GM21515 (cell line): ENCODE measurements around the gene FIBCD1.

ENCODE experiments used
- ATAC-seq: cut with Tn5 transposase; IDR thresholded peaks from one replicate; pipeline ENCODE4 v1.9.1; 2021; ENCODE audit not compliant: unreplicated experiment

FIBCD1 gene

GRCh38 chr9:130862747-130863146, 76.3 kb downstream of the FIBCD1 start:
- ATAC-seq: no peak

GRCh38 chr9:130862217-130862616, 76.8 kb downstream of the FIBCD1 start:
- no peak for ATAC-seq

- ATAC-seq: no peak
These were observed 77.5 kb downstream of the FIBCD1 start for GRCh38 chr9:130861372-130862180.

- ATAC-seq: no peak
These were observed 78.4 kb downstream of the FIBCD1 start for GRCh38 chr9:130860458-130861316.

- no peak for ATAC-seq
These were observed 80.0 kb downstream of the FIBCD1 start for GRCh38 chr9:130858739-130859705.

- no peak for ATAC-seq
These were observed 80.9 kb downstream of the FIBCD1 start for GRCh38 chr9:130857864-130858738.

- ATAC-seq: no peak
These were observed 82.6 kb downstream of the FIBCD1 start for GRCh38 chr9:130856474-130856873.

- ATAC-seq: no peak
These were observed 84.2 kb downstream of the FIBCD1 start for GRCh38 chr9:130854835-130855234.

- no peak for ATAC-seq
These were observed 85.0 kb downstream of the FIBCD1 start for GRCh38 chr9:130854092-130854491.

- ATAC-seq: no peak
These were observed 86.2 kb downstream of the FIBCD1 start for GRCh38 chr9:130852801-130853200.
